Sigmoid colon (tissue), 7 donors: ENCODE data around the gene TMCO6. TPM values are rescaled to one million over a fixed set of nuclear protein-coding genes. Genes with fewer than 3 reads are reported as not detected.
A peak's percentile ranks its signal among the peaks of the same experiment; 100 is the strongest.

Experiments
- DNase-seq: peaks from one replicate; pipeline ENCODE4 v3.0.0-alpha.2; 2019
- H3K27ac ChIP-seq, 4 donors: fragments of 200-600 bp; sonication (generic); one replicate each; pipeline ENCODE4 v1.5.1; 2016 to 2019; ENCODE audit warnings: mild to moderate bottlenecking in 1 of 4
- H3K27me3 ChIP-seq, 3 donors: fragments of 200-600 bp; sonication (generic); one replicate each; pipeline ENCODE4 v1.5.1; 2019; ENCODE audit warnings: mild to moderate bottlenecking in 1 of 3
- H3K36me3 ChIP-seq, 4 donors: fragments of 200-600 bp; sonication (generic); one replicate each; pipeline ENCODE4 v1.5.1; 2016 to 2019
- H3K4me1 ChIP-seq, 4 donors: fragments of 200-600 bp; sonication (generic); one replicate each; pipeline ENCODE4 v1.5.1; 2017 to 2019
- H3K4me3 ChIP-seq, 4 donors: fragments of 200-600 bp; sonication (generic); one replicate each; pipeline ENCODE4 v1.5.1; 2017 to 2019; ENCODE audit warnings: mild to moderate bottlenecking in 2 of 4, moderate library complexity in 1 of 4
- H3K9me3 ChIP-seq, 4 donors: fragments of 200-600 bp in 3 of 4; sonication (generic) in 3 of 4; one replicate each; pipeline versions ENCODE4 v1.5.1 to v1.6.1; 2013 to 2019
- EP300 ChIP-seq, 4 donors: sonication (generic); formaldehyde crosslinking; IDR thresholded peaks; one replicate each; pipeline ENCODE4 v1.6.1; 2017; ENCODE audit warnings: antibody characterized with exemption in 4 of 4
- POLR2A ChIP-seq, 2 donors: fragments of 450-650 bp; IDR thresholded peaks; one replicate each; pipeline ENCODE4 v1.6.1; 2016; ENCODE audit warnings: antibody characterized with exemption in 2 of 2, mild to moderate bottlenecking in 2 of 2, moderate library complexity in 2 of 2
- POLR2AphosphoS5 ChIP-seq, 4 donors: sonication (generic); formaldehyde crosslinking; IDR thresholded peaks; one replicate each; pipeline ENCODE4 v1.6.1; 2017; ENCODE audit warnings: antibody characterized with exemption in 4 of 4
- WGBS, 2 donors: extraction: QIAGEN DNeasy Blood & Tissue Kit; methylation state at CpG; one replicate each; pipeline ENCODE4 v1.1.7; 2013; 5-methylcytosine and 5-hydroxymethylcytosine counted together
- intact Hi-C: fragments of 100-400 bp; cut with DNase I; formaldehyde crosslinking; loops from one replicate; pipeline ENCODE4 v1.15.1; 2023
- polyA plus RNA-seq, 3 donors: library from polyadenylated mRNA; stranded (reverse); fragments of 200-250 nt; gene quantifications; one replicate each; pipeline ENCODE4 v1.2.3, GENCODE V29; 2013
- total RNA-seq, 4 donors: library from RNA; depleted of rRNA; stranded (reverse); fragments of >200 nt; gene quantifications; one replicate each; pipeline ENCODE4 v1.1.0, GENCODE V29; 2016
- TF ChIP-seq, protein P1 (sequence below), 4 experiments: fragments of 450-650 bp in 3 of 4; fragments of 200-600 bp in 1 of 4; IDR thresholded peaks; one replicate each; pipeline ENCODE4 v1.5.1; 2016 to 2019; ENCODE audit warnings: antibody characterized with exemption in 4 of 4, mild to moderate bottlenecking in 3 of 4, moderate library complexity in 2 of 4
- donor health status: healthy with polysubstance abuse.
- donor health status: Bipolar disorder and iron deficiency.
- donor health status: healthy.

TMCO6 gene
- total and polyA plus RNA-seq, 7 donors = 3.9 to 40.2 (median 30.5) TPM

DNA sequence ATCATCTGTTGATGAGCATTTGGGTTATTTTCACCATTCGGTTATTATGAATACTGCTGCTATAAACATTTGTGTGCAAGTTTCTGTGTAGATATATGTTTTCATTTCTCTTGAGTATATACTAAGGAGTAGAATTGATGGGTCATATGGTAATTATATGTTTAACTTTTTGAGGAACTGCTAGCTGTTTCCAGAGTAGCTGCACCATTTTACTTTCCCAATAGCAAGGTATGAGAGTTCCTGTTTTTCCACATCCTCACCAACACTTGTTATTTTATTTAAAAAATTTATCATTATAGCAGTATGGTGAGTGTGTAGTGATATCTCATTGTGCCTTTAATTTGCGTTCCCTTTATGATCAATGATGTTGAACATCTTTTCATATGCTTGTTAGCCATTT lies 35.5 kb upstream of the TMCO6 start:
- intact Hi-C loops = no loop called here
- H3K4me1 ChIP-seq = no peaks in the 10 kb centered on the region
- no peak overlapping the region for H3K27ac ChIP-seq
- no peak overlapping the region for H3K4me3 ChIP-seq
- 96% methylated on average over 2 of the region's 2 CpGs for WGBS, 2 donors
- no peak for DNase-seq
- TF ChIP-seq POLR2AphosphoS5 (IDR thresholded peaks at IDR 0.05) = no peak
- H3K27me3 ChIP-seq = no peaks in the 10 kb centered on the region
- no peaks in the 10 kb centered on the region for H3K36me3 ChIP-seq
- no peaks in the 10 kb centered on the region for H3K9me3 ChIP-seq

DNA sequence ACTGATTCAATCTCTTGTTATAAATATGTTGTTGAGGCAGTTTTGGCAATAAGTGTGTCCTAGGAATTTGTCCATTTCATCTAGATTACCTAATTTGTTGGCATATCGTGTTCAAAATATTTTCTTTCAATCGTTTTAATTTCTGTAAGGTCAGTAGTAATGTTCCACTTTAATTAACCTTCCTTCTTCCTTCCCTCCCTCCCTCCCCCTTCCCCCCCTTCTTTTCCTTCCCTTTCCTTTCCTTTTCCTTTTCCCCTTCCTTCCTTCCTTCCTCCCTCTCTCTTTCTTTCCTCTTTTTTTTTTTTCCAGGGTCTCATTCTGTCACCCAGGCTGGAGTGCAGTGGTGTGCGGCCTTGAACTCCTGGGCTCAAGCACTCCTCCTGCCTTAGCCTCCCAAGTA lies 33.4 kb upstream of the TMCO6 start:
- no peak overlapping the region for H3K27ac ChIP-seq
- intact Hi-C loops = no loop called here
- no peak for TF ChIP-seq EP300 (IDR thresholded peaks at IDR 0.05)
- TF ChIP-seq, protein P1, sequence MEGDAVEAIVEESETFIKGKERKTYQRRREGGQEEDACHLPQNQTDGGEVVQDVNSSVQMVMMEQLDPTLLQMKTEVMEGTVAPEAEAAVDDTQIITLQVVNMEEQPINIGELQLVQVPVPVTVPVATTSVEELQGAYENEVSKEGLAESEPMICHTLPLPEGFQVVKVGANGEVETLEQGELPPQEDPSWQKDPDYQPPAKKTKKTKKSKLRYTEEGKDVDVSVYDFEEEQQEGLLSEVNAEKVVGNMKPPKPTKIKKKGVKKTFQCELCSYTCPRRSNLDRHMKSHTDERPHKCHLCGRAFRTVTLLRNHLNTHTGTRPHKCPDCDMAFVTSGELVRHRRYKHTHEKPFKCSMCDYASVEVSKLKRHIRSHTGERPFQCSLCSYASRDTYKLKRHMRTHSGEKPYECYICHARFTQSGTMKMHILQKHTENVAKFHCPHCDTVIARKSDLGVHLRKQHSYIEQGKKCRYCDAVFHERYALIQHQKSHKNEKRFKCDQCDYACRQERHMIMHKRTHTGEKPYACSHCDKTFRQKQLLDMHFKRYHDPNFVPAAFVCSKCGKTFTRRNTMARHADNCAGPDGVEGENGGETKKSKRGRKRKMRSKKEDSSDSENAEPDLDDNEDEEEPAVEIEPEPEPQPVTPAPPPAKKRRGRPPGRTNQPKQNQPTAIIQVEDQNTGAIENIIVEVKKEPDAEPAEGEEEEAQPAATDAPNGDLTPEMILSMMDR (IDR thresholded peaks at IDR 0.05) = no peak
- TF ChIP-seq POLR2A (IDR thresholded peaks at IDR 0.05) = no peak
- TF ChIP-seq POLR2AphosphoS5 (IDR thresholded peaks at IDR 0.05) = no peak
- 86 to 88% methylated on average over 3 of the region's 3 CpGs for WGBS, 2 donors
- no peaks in the 10 kb centered on the region for H3K36me3 ChIP-seq
- DNase-seq = no peak
- H3K4me3 ChIP-seq = no peak overlapping the region
- no peaks in the 10 kb centered on the region for H3K27me3 ChIP-seq
- no peaks in the 10 kb centered on the region for H3K4me1 ChIP-seq
- no peaks in the 10 kb centered on the region for H3K9me3 ChIP-seq

DNA sequence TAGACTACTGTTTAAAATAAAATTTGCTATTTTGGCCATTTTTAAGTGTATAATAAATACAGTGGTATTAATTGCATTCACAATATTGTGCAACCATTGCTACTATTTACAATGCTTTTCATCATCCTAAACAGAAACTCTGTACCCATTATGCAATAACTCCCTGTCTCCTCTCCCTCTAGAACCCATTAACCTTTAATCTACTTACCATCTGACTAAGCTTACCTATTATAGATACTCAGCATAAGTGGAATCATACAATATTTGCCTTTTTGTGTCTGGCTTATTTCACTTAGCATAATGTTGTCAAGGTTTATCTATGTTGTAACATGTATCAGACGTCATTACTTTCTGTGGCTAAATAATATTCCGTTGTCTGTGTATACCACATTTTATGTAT lies 32.2 kb upstream of the TMCO6 start:
- TF ChIP-seq EP300 (IDR thresholded peaks at IDR 0.05) (no peak), POLR2A (IDR thresholded peaks at IDR 0.05) (no peak), POLR2AphosphoS5 (IDR thresholded peaks at IDR 0.05) (no peak)
- TF ChIP-seq, protein P1 (IDR thresholded peaks at IDR 0.05) = no peak
- H3K36me3 ChIP-seq = no peaks in the 10 kb centered on the region
- H3K4me1 ChIP-seq = no peaks in the 10 kb centered on the region
- no peak overlapping the region for H3K27ac ChIP-seq
- no peaks in the 10 kb centered on the region for H3K27me3 ChIP-seq
- intact Hi-C loops = no loop called here
- no peak for DNase-seq
- 85 to 89% methylated on average over 2 of the region's 2 CpGs for WGBS, 2 donors
- no peak overlapping the region for H3K4me3 ChIP-seq
- no peaks in the 10 kb centered on the region for H3K9me3 ChIP-seq

DNA sequence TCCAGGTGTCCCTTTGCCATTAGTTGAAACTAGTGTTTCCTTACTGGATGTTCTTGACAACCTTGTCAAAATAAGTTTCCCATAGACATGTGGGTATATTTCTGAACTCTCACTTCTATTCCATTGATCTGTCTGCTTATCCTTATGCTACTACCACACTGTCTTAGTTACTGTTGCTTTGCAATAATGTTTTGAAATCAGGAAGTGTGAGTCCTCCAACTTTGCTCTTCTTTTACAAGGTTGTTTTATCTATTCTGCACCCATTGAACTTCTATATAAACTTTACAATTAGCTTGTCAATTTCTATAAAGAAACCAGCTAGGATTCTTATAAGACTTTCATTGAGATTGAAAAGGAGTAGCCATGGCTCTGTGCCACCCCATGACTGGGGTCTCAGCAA lies 30.5 kb upstream of the TMCO6 start:
- peak overlapping the region; percentile 17 to 55 (median 48) for H3K27ac ChIP-seq

DNA sequence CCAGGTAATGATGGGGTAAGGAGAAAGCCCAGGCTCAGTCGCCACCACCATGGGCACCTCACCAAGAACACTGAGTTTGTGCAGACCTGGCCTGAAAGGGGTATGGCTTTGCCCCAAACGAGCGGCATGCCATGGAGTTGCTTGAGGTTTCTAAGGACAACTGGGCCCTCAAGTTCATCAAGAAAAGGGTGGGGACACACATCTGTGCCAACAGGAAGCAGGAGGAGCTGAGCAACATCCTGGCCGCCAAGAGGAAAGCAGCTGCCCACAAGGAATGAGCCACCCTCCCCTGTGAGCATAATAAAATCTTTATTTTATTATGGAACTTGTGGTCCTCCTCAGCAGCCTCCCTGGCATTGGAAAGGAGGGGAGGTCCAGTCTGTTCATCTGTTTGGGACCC lies 30.1 kb upstream of the TMCO6 start:
- TF ChIP-seq EP300 (IDR thresholded peaks at IDR 0.05) (no peak), POLR2AphosphoS5 (IDR thresholded peaks at IDR 0.05) (peak in 2 of 4 donors; percentile 31 to 44), POLR2A (IDR thresholded peaks at IDR 0.05) (no peak)
- TF ChIP-seq, protein P1 (IDR thresholded peaks at IDR 0.05) = no peak
- H3K27ac ChIP-seq = peak overlapping the region; percentile 17 to 55 (median 48)
- intact Hi-C loops = no loop called here
- 21 to 40% methylated on average over 4 of the region's 4 CpGs for WGBS, 2 donors
- H3K36me3 ChIP-seq = no peaks in the 10 kb centered on the region
- no peaks in the 10 kb centered on the region for H3K4me1 ChIP-seq
- DNase-seq = peak; percentile 75
- no peak overlapping the region for H3K4me3 ChIP-seq
- H3K9me3 ChIP-seq = no peaks in the 10 kb centered on the region
- H3K27me3 ChIP-seq = no peaks in the 10 kb centered on the region

More for the DNA sequence above, 30.5 kb upstream of the TMCO6 start:
- TF ChIP-seq, protein P1 (IDR thresholded peaks at IDR 0.05) = no peak
- TF ChIP-seq EP300 (IDR thresholded peaks at IDR 0.05) = no peak
- no peak for TF ChIP-seq POLR2A (IDR thresholded peaks at IDR 0.05)
- no peak for TF ChIP-seq POLR2AphosphoS5 (IDR thresholded peaks at IDR 0.05)
- no peaks in the 10 kb centered on the region for H3K4me1 ChIP-seq
- H3K4me3 ChIP-seq = no peak overlapping the region
- no peak for DNase-seq
- no peaks in the 10 kb centered on the region for H3K9me3 ChIP-seq
- H3K27me3 ChIP-seq = no peaks in the 10 kb centered on the region
- intact Hi-C loops = no loop called here
- no peaks in the 10 kb centered on the region for H3K36me3 ChIP-seq
